Measurements from ENCODE around the gene CCDC148. TPM values are rescaled to one million over a fixed set of nuclear protein-coding genes. Genes with fewer than 3 reads are reported as not detected.
"Not testable (repeated sequence)": the region's sequence is repeated elsewhere in the genome, so short reads cannot be mapped to it uniquely, and the experiment has no call there.

The CCDC148 gene
- total RNA-seq, 1 donor from 2014 or later: 9.3 TPM

- DNase-seq (ENCODE audit: low spot score): peak; percentile 95
- no peaks in the 10 kb centered on the region for H3K27me3 ChIP-seq
- peak overlapping the region; percentile 74 for H3K27ac Mint-ChIP-seq
- H3F3A ChIP-seq (ENCODE audit: low read depth): peaks cover 27% of the 10 kb centered on the region
- peak overlapping the region; percentile 61 for H3K9ac ChIP-seq
- peak overlapping the region; percentile 94 for H3K27ac ChIP-seq
- peak overlapping the region; percentile 97 for H3K4me3 Mint-ChIP-seq
- peaks cover 2% of the 10 kb centered on the region for H3K9me3 Mint-ChIP-seq
- H3K4me1 ChIP-seq: peaks cover 31% of the 10 kb centered on the region
- H3K36me3 Mint-ChIP-seq: no peaks in the 10 kb centered on the region
- H3K27me3 Mint-ChIP-seq (ENCODE audit: insufficient read depth, low read depth): peaks cover 5% of the 10 kb centered on the region
- peak overlapping the region; percentile 60 for H2AFZ ChIP-seq (replicated peaks)
- peaks cover 47% of the 10 kb centered on the region for H4K20me1 ChIP-seq (ENCODE audit: low read depth)
- peaks cover 55% of the 10 kb centered on the region for H3K79me2 ChIP-seq (ENCODE audit: low read depth)
- H3K4me1 Mint-ChIP-seq: peaks cover 42% of the 10 kb centered on the region
- peak overlapping the region; percentile 85 for H3K4me3 ChIP-seq
- no peak for TF ChIP-seq EZH2phosphoT487 (IDR thresholded peaks at IDR 0.05)
- no peak for TF ChIP-seq EZH2 (IDR thresholded peaks at IDR 0.05)
- TF ChIP-seq CTCF (IDR thresholded peaks at IDR 0.05): peak; percentile 46
- H3K9me3 ChIP-seq (ENCODE audit: low read depth): no peaks in the 10 kb centered on the region
- H3K4me2 ChIP-seq: peak overlapping the region; percentile 98
- no peaks in the 10 kb centered on the region for H3K36me3 ChIP-seq
These were observed 1.5 kb upstream of the CCDC148 start for GRCh38 chr2:158457826-158458616.

DNA sequence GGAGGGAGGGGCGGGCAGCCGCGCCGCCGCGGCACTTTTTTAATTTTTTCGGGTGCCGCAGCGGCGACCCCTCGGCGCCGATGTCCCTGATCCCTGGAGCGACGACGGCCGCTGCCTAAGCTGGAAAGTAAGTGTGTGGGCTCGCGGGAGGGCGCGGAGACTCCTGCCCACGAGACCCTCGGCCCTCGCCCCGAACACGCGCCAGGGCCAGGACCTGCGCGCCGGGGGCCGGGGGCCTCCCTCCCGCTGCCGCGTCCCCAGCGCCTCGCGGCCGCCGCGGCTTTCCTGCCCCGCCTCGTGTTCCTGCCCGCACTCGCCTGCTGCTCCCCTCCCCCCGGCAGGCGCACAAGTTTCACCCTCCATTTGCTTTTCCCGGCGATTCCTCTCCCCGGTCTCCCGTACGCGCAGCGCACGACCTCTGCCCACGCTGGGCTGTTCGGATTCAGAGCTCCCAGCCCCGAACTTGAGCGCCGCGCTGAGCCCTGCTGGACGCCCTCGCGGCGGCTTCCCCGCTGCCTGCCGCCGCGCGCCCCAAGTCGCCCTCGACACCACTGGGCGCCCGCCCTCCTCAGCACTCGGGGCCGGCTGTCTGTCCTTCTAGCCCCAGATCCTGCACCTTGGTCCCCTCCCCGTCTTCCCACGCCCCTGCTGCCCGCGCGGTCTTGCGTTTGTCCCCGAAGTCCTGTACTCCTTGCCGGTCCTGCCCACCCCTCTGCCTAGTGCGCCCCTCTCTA, 706 bp upstream of the CCDC148 start:
- H3K4me1 Mint-ChIP-seq: peaks cover 37% of the 10 kb centered on the region
- H3F3A ChIP-seq (ENCODE audit: low read depth): peaks cover 27% of the 10 kb centered on the region
- peak overlapping the region; percentile 97 for H3K4me3 Mint-ChIP-seq
- peak; percentile 82 for DNase-seq (ENCODE audit: low spot score)
- H3K79me2 ChIP-seq (ENCODE audit: low read depth): peaks cover 47% of the 10 kb centered on the region
- H3K27ac Mint-ChIP-seq: peak overlapping the region; percentile 69
- peak overlapping the region; percentile 85 for H3K4me3 ChIP-seq
- no peaks in the 10 kb centered on the region for H3K36me3 ChIP-seq
- H3K4me1 ChIP-seq: peaks cover 28% of the 10 kb centered on the region
- no peaks in the 10 kb centered on the region for H3K36me3 Mint-ChIP-seq
- no peaks in the 10 kb centered on the region for H3K27me3 ChIP-seq
- no peaks in the 10 kb centered on the region for H3K9me3 ChIP-seq (ENCODE audit: low read depth)
- peaks cover 5% of the 10 kb centered on the region for H3K27me3 Mint-ChIP-seq (ENCODE audit: insufficient read depth, low read depth)
- peak overlapping the region; percentile 61 for H3K9ac ChIP-seq
- H4K20me1 ChIP-seq (ENCODE audit: low read depth): peaks cover 40% of the 10 kb centered on the region
- peaks cover 2% of the 10 kb centered on the region for H3K9me3 Mint-ChIP-seq
- peak overlapping the region; percentile 94 for H3K27ac ChIP-seq
- H3K4me2 ChIP-seq: peak overlapping the region; percentile 98
- H2AFZ ChIP-seq (replicated peaks): peak overlapping the region; percentile 60
- TF ChIP-seq EZH2 (IDR thresholded peaks at IDR 0.05) (no peak), EZH2phosphoT487 (IDR thresholded peaks at IDR 0.05) (no peak)

DNA sequence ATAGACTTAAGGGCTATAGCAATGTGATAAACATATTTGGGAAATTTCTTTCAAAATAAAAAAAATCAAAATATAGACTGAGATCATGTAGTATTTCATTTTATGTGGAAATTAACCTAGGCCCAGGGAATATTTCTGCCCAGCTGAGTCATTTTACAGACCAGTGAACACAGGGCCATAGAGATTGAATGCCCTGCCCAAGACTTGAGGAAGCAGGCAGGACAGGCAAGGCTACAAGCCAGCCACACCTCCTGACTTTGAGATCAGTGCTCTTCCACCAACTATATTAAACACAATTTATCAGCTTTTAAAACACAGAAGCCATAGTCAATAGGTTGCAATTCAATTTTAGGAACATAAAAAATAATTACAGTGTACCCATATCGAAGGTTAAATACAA, 12.9 kb downstream of the CCDC148 start:
- H3K9me3 Mint-ChIP-seq: peaks cover 8% of the 10 kb centered on the region
- DNase-seq (ENCODE audit: low spot score): no peak
- H3K36me3 Mint-ChIP-seq: no peaks in the 10 kb centered on the region
- no peaks in the 10 kb centered on the region for H3K36me3 ChIP-seq
- H3K4me2 ChIP-seq: no peak overlapping the region
- H3K9ac ChIP-seq: no peak overlapping the region
- no peak overlapping the region for H3K4me3 Mint-ChIP-seq
- TF ChIP-seq CTCF (IDR thresholded peaks at IDR 0.05) (no peak), EZH2 (IDR thresholded peaks at IDR 0.05) (no peak), EZH2phosphoT487 (IDR thresholded peaks at IDR 0.05) (no peak)
- no peak overlapping the region for H3K27ac ChIP-seq
- H3K27ac Mint-ChIP-seq: no peak overlapping the region
- H3K27me3 ChIP-seq: no peaks in the 10 kb centered on the region
- no peaks in the 10 kb centered on the region for H3K27me3 Mint-ChIP-seq (ENCODE audit: insufficient read depth, low read depth)
- no peaks in the 10 kb centered on the region for H3K4me1 Mint-ChIP-seq
- no peaks in the 10 kb centered on the region for H3F3A ChIP-seq (ENCODE audit: low read depth)
- no peaks in the 10 kb centered on the region for H3K79me2 ChIP-seq (ENCODE audit: low read depth)
- H3K4me1 ChIP-seq: no peaks in the 10 kb centered on the region
- H3K4me3 ChIP-seq: no peak overlapping the region
- no peaks in the 10 kb centered on the region for H4K20me1 ChIP-seq (ENCODE audit: low read depth)
- no peak overlapping the region for H2AFZ ChIP-seq (replicated peaks)
- H3K9me3 ChIP-seq (ENCODE audit: low read depth): no peaks in the 10 kb centered on the region

- not testable (repeated sequence) for H3K4me2 ChIP-seq; H3K36me3 ChIP-seq; H3K9ac ChIP-seq; H2AFZ ChIP-seq (replicated peaks); H3K27me3 Mint-ChIP-seq (ENCODE audit: insufficient read depth, low read depth); H3K27me3 ChIP-seq; H3F3A ChIP-seq (ENCODE audit: low read depth); H4K20me1 ChIP-seq (ENCODE audit: low read depth); H3K4me1 Mint-ChIP-seq; H3K4me3 Mint-ChIP-seq; H3K4me3 ChIP-seq; H3K9me3 ChIP-seq (ENCODE audit: low read depth); H3K27ac ChIP-seq; H3K36me3 Mint-ChIP-seq; H3K27ac Mint-ChIP-seq; DNase-seq (ENCODE audit: low spot score); H3K79me2 ChIP-seq (ENCODE audit: low read depth); H3K4me1 ChIP-seq
- H3K9me3 Mint-ChIP-seq: peaks cover 28% of the 10 kb centered on the region
These were observed 17.5 kb downstream of the CCDC148 start for GRCh38 chr2:158439062-158439461.

- not testable (repeated sequence) for H3K27me3 ChIP-seq; H2AFZ ChIP-seq (replicated peaks); H4K20me1 ChIP-seq (ENCODE audit: low read depth); H3K27ac Mint-ChIP-seq; H3K27ac ChIP-seq; H3K9me3 ChIP-seq (ENCODE audit: low read depth); H3K27me3 Mint-ChIP-seq (ENCODE audit: insufficient read depth, low read depth); H3K4me3 ChIP-seq; DNase-seq (ENCODE audit: low spot score); H3F3A ChIP-seq (ENCODE audit: low read depth); H3K9ac ChIP-seq; H3K4me2 ChIP-seq; H3K36me3 ChIP-seq; H3K4me3 Mint-ChIP-seq; H3K4me1 Mint-ChIP-seq; H3K36me3 Mint-ChIP-seq; H3K4me1 ChIP-seq; H3K79me2 ChIP-seq (ENCODE audit: low read depth)
- peaks cover 28% of the 10 kb centered on the region for H3K9me3 Mint-ChIP-seq
These were observed 22.8 kb downstream of the CCDC148 start for GRCh38 chr2:158433716-158434115.

All from neural progenitor cell (in vitro differentiated cells).